IPS-20b (cell line): ENCODE data around the gene CLEC14A.

Source experiments
- H3K27ac ChIP-seq: one replicate; pipeline ENCODE4 v1.5.1; 2013; ENCODE audit warnings: low read length
- H3K27me3 ChIP-seq: 2 replicates; pipeline ENCODE4 v1.6.1; 2013; ENCODE audit warnings: mild to moderate bottlenecking, low read length, inconsistent platforms; ENCODE audit not compliant: insufficient read depth
- H3K36me3 ChIP-seq: 2 replicates; pipeline ENCODE4 v1.6.1; 2013; ENCODE audit warnings: low read depth, mild to moderate bottlenecking, inconsistent platforms, low read length, moderate library complexity; ENCODE audit not compliant: insufficient read depth
- H3K4me1 ChIP-seq: 2 replicates; pipeline ENCODE4 v1.6.1; 2013; ENCODE audit warnings: mild to moderate bottlenecking, control low read depth, inconsistent platforms, low read length, moderate library complexity; ENCODE audit not compliant: insufficient read depth
- H3K4me3 ChIP-seq: 2 replicates; pipeline ENCODE4 v1.5.1; 2013; ENCODE audit warnings: mild to moderate bottlenecking, low read length, inconsistent platforms
- H3K9ac ChIP-seq: 2 replicates; pipeline ENCODE4 v1.6.1; 2013; ENCODE audit warnings: low read depth, mild to moderate bottlenecking, inconsistent platforms, low read length, moderate library complexity
- H3K9me3 ChIP-seq: 2 replicates; pipeline ENCODE4 v1.6.1; 2013; ENCODE audit warnings: mild to moderate bottlenecking, low read depth, low read length, inconsistent platforms; ENCODE audit not compliant: insufficient read depth

The CLEC14A gene

GRCh38 chr14:38278035-38278434, 22.1 kb upstream of the CLEC14A start:
- H3K27ac ChIP-seq = no peak overlapping the region
- no peaks in the 10 kb centered on the region for H3K36me3 ChIP-seq
- H3K9me3 ChIP-seq = no peaks in the 10 kb centered on the region
- no peaks in the 10 kb centered on the region for H3K4me1 ChIP-seq
- no peaks in the 10 kb centered on the region for H3K27me3 ChIP-seq
- no peak overlapping the region for H3K4me3 ChIP-seq
- no peak overlapping the region for H3K9ac ChIP-seq

- no peaks in the 10 kb centered on the region for H3K36me3 ChIP-seq
- H3K9me3 ChIP-seq = no peaks in the 10 kb centered on the region; the same call in 1 of the 2 replicates
- no peaks in the 10 kb centered on the region for H3K4me1 ChIP-seq
- peaks cover 10% of the 10 kb centered on the region for H3K27me3 ChIP-seq
- H3K27ac ChIP-seq = no peak overlapping the region
- H3K4me3 ChIP-seq = no peak overlapping the region
- H3K9ac ChIP-seq = no peak overlapping the region
These were observed 7.0 kb upstream of the CLEC14A start for GRCh38 chr14:38262844-38263243.

- Histone ChIP-seq H3K9me3 (no peaks in the 10 kb centered on the region), H3K4me1 (no peaks in the 10 kb centered on the region), H3K4me3 (no peak overlapping the region), H3K36me3 (no peaks in the 10 kb centered on the region), H3K27ac (no peak overlapping the region), H3K27me3 (peaks cover 22% of the 10 kb centered on the region), H3K9ac (no peak overlapping the region)
These were observed 5.7 kb upstream of the CLEC14A start for GRCh38 chr14:38261620-38262019.

GRCh38 chr14:38257507-38257906, 1.6 kb upstream of the CLEC14A start:
- Histone ChIP-seq H3K4me1 (no peaks in the 10 kb centered on the region), H3K27me3 (peaks cover 63% of the 10 kb centered on the region)

GRCh38 chr14:38256533-38256840, 594 bp upstream of the CLEC14A start:
- Histone ChIP-seq H3K9ac (no peak overlapping the region), H3K4me1 (no peaks in the 10 kb centered on the region), H3K9me3 (no peaks in the 10 kb centered on the region), H3K27ac (no peak overlapping the region), H3K27me3 (peaks cover 68% of the 10 kb centered on the region), H3K4me3 (peak overlapping the region; percentile 74; the same call in 1 of the 2 replicates), H3K36me3 (no peaks in the 10 kb centered on the region)

More at GRCh38 chr14:38257507-38257906, 1.6 kb upstream of the CLEC14A start:
- no peaks in the 10 kb centered on the region for H3K9me3 ChIP-seq
- no peak overlapping the region for H3K27ac ChIP-seq
- H3K9ac ChIP-seq = no peak overlapping the region
- H3K36me3 ChIP-seq = no peaks in the 10 kb centered on the region
- H3K4me3 ChIP-seq = no peak overlapping the region

GRCh38 chr14:38255408-38255672, 553 bp downstream of the CLEC14A start:
- Histone ChIP-seq H3K9ac (no peak overlapping the region), H3K4me1 (no peaks in the 10 kb centered on the region), H3K4me3 (peak overlapping the region; percentile 74), H3K27me3 (peaks cover 68% of the 10 kb centered on the region), H3K9me3 (no peaks in the 10 kb centered on the region), H3K36me3 (no peaks in the 10 kb centered on the region), H3K27ac (no peak overlapping the region)

- no peaks in the 10 kb centered on the region for H3K9me3 ChIP-seq
- peaks cover 64% of the 10 kb centered on the region for H3K27me3 ChIP-seq
- H3K9ac ChIP-seq = no peak overlapping the region
- no peaks in the 10 kb centered on the region for H3K4me1 ChIP-seq
- peak overlapping the region; percentile 74 for H3K4me3 ChIP-seq
- H3K36me3 ChIP-seq = no peaks in the 10 kb centered on the region
- no peak overlapping the region for H3K27ac ChIP-seq
These were observed 1.1 kb downstream of the CLEC14A start for GRCh38 chr14:38254571-38255407.

GRCh38 chr14:38253676-38254075, 2.2 kb downstream of the CLEC14A start:
- no peak overlapping the region for H3K27ac ChIP-seq
- peaks cover 67% of the 10 kb centered on the region for H3K27me3 ChIP-seq
- H3K9me3 ChIP-seq = no peaks in the 10 kb centered on the region
- H3K4me1 ChIP-seq = no peaks in the 10 kb centered on the region
- H3K9ac ChIP-seq = no peak overlapping the region
- no peaks in the 10 kb centered on the region for H3K36me3 ChIP-seq
- no peak overlapping the region for H3K4me3 ChIP-seq

GRCh38 chr14:38252066-38252710, 3.7 kb downstream of the CLEC14A start:
- Histone ChIP-seq H3K9me3 (no peaks in the 10 kb centered on the region), H3K9ac (no peak overlapping the region), H3K36me3 (no peaks in the 10 kb centered on the region), H3K27me3 (peaks cover 63% of the 10 kb centered on the region), H3K27ac (no peak overlapping the region), H3K4me3 (no peak overlapping the region), H3K4me1 (no peaks in the 10 kb centered on the region)

GRCh38 chr14:38250331-38250730, 5.6 kb downstream of the CLEC14A start:
- Histone ChIP-seq H3K9ac (no peak overlapping the region), H3K4me1 (no peaks in the 10 kb centered on the region), H3K9me3 (no peaks in the 10 kb centered on the region), H3K27ac (no peak overlapping the region), H3K4me3 (no peak overlapping the region), H3K36me3 (no peaks in the 10 kb centered on the region), H3K27me3 (peaks cover 48% of the 10 kb centered on the region)

GRCh38 chr14:38248321-38249028, 7.4 kb downstream of the CLEC14A start:
- Histone ChIP-seq H3K9me3 (no peaks in the 10 kb centered on the region), H3K4me1 (no peaks in the 10 kb centered on the region), H3K36me3 (no peaks in the 10 kb centered on the region), H3K9ac (no peak overlapping the region), H3K27ac (no peak overlapping the region), H3K4me3 (no peak overlapping the region), H3K27me3 (peaks cover 29% of the 10 kb centered on the region)
